ENCODE data around the gene MICB.

The MICB gene

GRCh38 chr6:31560697-31561058 is 62.7 kb downstream of the MICB start:
- Histone ChIP-seq H3K27me3 (ENCODE audit: control insufficient read depth, insufficient read depth, low read length, poor library complexity, severe bottlenecking) (no peaks in the 10 kb centered on the region), H3K36me3 (ENCODE audit: control insufficient read depth, insufficient read depth, low read length) (peaks cover 7% of the 10 kb centered on the region), H3K4me3 (ENCODE audit: insufficient read depth, low read depth, low read length) (no peak overlapping the region), H3K4me1 (ENCODE audit: control insufficient read depth, insufficient read depth, low read length) (no peaks in the 10 kb centered on the region), H3K9me3 (ENCODE audit: control insufficient read depth, low read length) (no peaks in the 10 kb centered on the region), H3K27ac (ENCODE audit: insufficient read depth, low read depth, low read length, poor library complexity, severe bottlenecking) (no peak overlapping the region)

All from ectodermal cell (in vitro differentiated cells).